Ishikawa (cell line): Measurements from ENCODE around the gene GABPB1.

Experiments
- CEBPB ChIP-seq: IDR thresholded peaks from 2 replicates; pipeline ENCODE4 v1.6.1; 2012
- EP300 ChIP-seq: IDR thresholded peaks from 2 replicates; pipeline ENCODE4 v1.6.1; 2012; ENCODE audit warnings: borderline replicate concordance
- FOXM1 ChIP-seq: IDR thresholded peaks from 2 replicates; pipeline ENCODE4 v1.6.1; 2012; ENCODE audit warnings: low read depth, borderline replicate concordance
- RAD21 ChIP-seq: IDR thresholded peaks from 2 replicates; pipeline ENCODE4 v1.6.1; 2012; ENCODE audit warnings: low read depth
- REST ChIP-seq: IDR thresholded peaks from 2 replicates; pipeline ENCODE4 v1.6.1; 2012; ENCODE audit warnings: low read depth, mild to moderate bottlenecking
- TCF12 ChIP-seq: IDR thresholded peaks from 2 replicates; pipeline ENCODE4 v1.6.1; 2012; ENCODE audit warnings: low read depth
- USF1 ChIP-seq: IDR thresholded peaks from 2 replicates; pipeline ENCODE4 v1.6.1; 2012

GRCh38 chr15:50339717-50340116 lies 15.3 kb downstream of the GABPB1 start:
- no peak for TF ChIP-seq FOXM1
- no peak for TF ChIP-seq CEBPB
- TF ChIP-seq TCF12 = no peak
- TF ChIP-seq EP300 = no peak
- no peak for TF ChIP-seq RAD21
- TF ChIP-seq USF1 = no peak
- no peak for TF ChIP-seq REST
